Renal cortex interstitium (tissue), 11 donors: ENCODE measurements around the gene NECTIN4. TPM values are rescaled to one million over a fixed set of nuclear protein-coding genes. Genes with fewer than 3 reads are reported as not detected.
"Not testable (repeated sequence)": the region's sequence is repeated elsewhere in the genome, so short reads cannot be mapped to it uniquely, and the experiment has no call there.

ENCODE experiments used
- DNase-seq, 11 donors: peaks; one replicate each; pipeline ENCODE4 v3.0.0-alpha.2; 2013; ENCODE audit warnings: low read depth in 9 of 11, low spot score in 4 of 11; ENCODE audit errors: extremely low read depth in 1 of 11
- polyA plus RNA-seq, 3 donors: library from polyadenylated mRNA; unstranded; fragments of 120-200 nt; gene quantifications; one replicate each; pipeline ENCODE4 v1.2.1, GENCODE V29; 2013; ENCODE audit not compliant: insufficient read length in 3 of 3

NECTIN4 gene
- polyA plus RNA-seq, 3 donors = 2.2 to 4.0 (median 3.5) TPM

GRCh38 chr1:161069241-161069640, 20.1 kb downstream of the NECTIN4 start:
- DNase-seq = no peak

DNA sequence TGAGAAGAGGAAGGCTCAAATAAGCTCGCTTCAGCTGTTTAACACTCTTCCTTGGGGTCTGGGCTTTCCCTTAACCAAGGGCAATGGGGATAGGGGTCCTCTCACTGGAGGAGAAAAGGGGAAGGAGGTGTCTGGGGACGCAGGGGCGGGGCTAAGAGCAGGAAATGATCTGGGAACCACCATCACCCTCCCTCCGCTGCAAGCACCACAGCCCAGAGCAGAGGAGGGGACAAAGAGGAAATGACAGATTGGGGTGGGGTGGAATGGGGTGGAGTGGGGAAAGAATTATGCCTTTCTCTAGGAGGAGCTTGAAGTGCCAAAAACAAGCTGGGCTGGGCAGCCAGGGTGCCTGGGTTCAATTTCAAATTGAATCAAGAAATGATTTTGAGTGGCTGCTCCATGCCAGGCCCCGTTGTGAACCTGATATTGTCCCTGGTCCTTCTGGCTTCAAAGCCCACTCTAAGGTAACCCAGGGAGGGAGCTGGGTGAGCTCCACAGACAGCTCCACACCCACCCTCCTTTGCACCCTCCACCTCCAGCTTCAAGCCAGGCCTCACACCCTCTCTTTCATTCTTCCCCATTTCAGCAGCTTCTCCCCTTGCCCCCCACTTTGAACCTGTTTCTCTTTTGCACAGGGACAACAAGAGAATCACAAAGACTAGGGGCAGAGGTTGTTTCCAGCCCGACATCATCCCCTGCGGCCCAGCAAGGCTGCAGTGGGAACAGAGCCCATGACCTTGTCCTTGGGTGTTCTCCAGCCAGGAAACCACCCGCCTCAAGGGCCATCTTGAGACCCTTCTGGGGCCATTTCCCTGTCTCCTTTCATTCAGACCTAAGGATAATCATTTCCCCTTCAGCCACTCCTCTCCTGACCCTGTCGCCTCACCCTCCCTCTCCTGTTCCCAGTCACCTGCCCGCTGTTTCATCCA, 20.8 kb downstream of the NECTIN4 start:
- DNase-seq = no peak

DNA sequence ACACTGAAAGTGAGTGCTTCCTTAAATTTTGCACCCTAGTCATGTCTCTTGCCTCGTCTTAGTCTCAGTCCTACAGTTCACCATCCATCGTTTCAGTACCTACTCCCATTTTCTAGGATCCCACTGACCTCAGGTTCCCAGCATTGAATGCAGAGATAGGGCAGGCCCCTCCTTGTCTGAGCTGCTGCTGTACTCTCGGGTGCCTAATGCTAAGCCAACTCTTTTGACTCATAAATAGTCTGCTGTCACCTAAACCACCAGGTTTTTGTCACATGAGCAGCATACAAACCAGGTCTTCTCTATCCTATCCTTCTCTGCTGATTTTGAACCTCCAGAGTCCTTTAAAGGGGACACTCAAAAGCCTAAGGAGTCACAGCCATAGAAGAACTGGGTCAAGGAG, 22.7 kb downstream of the NECTIN4 start:
- DNase-seq = no peak

GRCh38 chr1:161065681-161066080, 23.7 kb downstream of the NECTIN4 start:
- not testable (repeated sequence) for DNase-seq

- DNase-seq = not testable (repeated sequence)
Observed at GRCh38 chr1:161063936-161064335, 25.4 kb downstream of the NECTIN4 start.

GRCh38 chr1:161061419-161061818, 27.9 kb downstream of the NECTIN4 start:
- no peak for DNase-seq

DNA sequence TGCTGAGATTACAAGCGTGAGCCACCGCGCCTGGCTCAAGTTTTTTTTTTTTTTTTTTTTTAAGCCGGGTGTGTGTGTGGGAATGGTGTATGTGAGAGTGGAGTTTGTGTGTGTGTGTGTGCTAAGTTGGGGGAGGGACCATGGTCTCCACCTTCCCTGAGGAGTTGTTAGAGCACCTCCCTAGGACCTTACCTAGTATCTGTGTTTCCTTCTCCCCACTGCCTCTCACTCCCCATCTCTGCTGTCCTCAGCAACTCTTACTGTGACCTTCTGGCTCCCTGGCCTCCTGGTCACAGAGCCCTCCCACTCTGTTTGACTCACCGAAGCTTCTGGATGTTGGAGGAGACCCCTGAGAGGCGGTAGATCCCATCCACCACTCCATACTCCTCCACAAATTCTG, 30.1 kb downstream of the NECTIN4 start:
- DNase-seq = no peak

DNA sequence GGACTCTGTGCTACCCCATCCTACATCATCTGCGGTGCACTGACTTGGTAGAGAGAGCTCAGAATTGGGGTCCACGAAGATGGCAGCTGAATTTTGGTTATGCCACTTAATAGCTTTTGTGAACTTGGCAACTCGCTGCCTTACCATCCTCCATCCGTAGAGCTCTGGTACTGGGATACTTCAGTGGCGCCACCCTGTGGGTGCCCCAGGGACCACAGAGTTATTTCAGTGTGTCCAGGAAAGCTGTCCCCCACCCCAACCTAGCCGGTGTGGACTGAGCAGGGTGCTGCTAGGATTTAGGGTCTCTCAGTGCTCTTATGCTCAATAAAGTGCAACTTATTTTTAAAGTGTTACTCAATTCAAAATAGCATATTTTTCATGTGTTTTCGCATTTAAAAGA, 34.6 kb downstream of the NECTIN4 start:
- no peak for DNase-seq

DNA sequence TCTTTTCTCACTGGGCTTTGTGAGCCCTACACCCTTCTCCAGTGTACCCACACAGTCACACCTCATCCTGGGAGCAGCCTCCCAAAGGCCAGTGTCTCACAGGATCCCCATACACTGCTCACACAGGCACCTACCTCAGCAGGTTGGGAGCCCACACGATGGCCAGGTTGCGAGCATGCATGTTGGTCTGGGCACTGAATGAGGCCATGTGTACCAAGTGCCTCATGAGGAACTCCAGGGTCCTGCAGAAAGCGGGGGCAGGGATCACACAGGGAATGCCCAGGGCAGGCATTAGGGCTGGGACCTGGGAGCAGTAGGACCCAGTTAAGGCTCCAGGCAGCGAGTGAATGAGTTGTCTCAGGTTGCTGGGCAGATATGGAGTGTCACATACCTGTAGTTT, 35.1 kb downstream of the NECTIN4 start:
- no peak for DNase-seq

DNA sequence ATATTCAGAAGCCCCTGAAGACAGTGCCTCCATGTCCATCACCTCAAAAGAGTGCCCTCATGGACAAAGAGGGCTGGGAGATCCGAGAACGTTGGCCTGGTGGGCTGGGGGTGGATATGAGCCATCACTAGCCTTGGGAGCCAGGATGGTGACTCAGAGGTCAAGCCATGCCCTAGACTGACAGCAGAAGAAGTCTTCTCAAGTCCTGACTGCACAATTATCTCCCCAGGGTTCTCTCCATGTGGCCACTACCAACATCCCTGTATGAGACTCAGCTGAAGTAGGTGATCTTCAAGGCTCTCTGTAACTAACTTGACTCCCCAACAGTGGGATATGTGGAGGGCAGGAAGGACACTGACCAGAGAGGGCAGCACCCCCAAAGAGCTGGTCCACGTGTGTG, 36.5 kb downstream of the NECTIN4 start:
- no peak for DNase-seq

GRCh38 chr1:161051219-161051618, 38.1 kb downstream of the NECTIN4 start:
- no peak for DNase-seq

GRCh38 chr1:161048949-161049722, 40.2 kb downstream of the NECTIN4 start:
- no peak for DNase-seq

- no peak for DNase-seq
Observed at GRCh38 chr1:161047436-161048420, 41.6 kb downstream of the NECTIN4 start.

DNA sequence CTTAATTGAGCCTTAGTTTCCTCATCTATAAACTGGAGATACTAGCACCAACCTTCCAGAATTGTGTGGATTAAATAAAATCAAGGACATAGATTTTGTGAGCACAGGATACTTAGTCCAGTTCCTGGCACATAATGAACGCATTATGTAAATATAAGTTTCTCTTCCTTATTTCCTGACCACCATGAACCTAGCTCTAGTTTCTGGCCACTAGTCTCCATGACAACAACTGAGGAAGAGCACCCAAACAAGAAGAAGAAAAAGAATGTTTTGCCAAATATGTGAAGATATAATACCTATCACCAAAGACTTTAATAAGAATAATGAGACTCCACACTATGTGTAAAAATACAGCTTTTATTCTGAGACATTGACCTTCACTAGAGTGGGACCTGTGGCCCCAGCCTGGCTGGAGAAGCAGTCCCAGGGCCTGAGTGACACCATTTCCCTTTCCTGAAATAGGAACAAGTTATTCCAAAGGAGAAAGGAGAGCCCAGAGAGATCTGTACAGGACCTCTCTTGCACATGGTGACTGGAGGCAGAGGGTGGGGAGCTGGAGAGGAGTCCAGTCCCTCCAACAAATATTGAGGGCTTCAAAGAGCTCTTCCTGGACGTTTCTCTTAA, 42.6 kb downstream of the NECTIN4 start:
- DNase-seq = no peak

GRCh38 chr1:161045736-161046604, 43.4 kb downstream of the NECTIN4 start, which contains the start of gene USF1:
USF1 (minus strand) TSS chr1:161045977; CDS start chr1:161043275, 2,702 bp downstream.
- DNase-seq = peak; percentile 88 to 99 (median 95)

GRCh38 chr1:161044908-161045735, 44.2 kb downstream of the NECTIN4 start:
- peak in 7 of 11 donors; percentile 51 to 59 (median 54) for DNase-seq

- no peak for DNase-seq
Observed at GRCh38 chr1:161044535-161044907, 44.8 kb downstream of the NECTIN4 start.
